Mesothelial cell of epicardium (in vitro differentiated cells): ENCODE data around the gene PDGFRB. TPM values are rescaled to one million over a fixed set of nuclear protein-coding genes. Genes with fewer than 3 reads are reported as not detected.

ENCODE experiments used
- DNase-seq, 2 experiments: peaks; one replicate each; pipeline ENCODE4 v3.0.0; 2021; ENCODE audit warnings: low spot score in 2 of 2; ENCODE audit not compliant: unreplicated experiment in 2 of 2
- H3K27ac Mint-ChIP-seq: 2 replicates; pipeline ENCODE4 v1.8.0; 2021; ENCODE audit warnings: mixed read lengths
- H3K27me3 Mint-ChIP-seq: 2 replicates; pipeline ENCODE4 v1.8.0; 2021; ENCODE audit warnings: low read depth, mixed read lengths
- H3K36me3 Mint-ChIP-seq: 2 replicates; pipeline ENCODE4 v1.8.0; 2021; ENCODE audit warnings: mixed read lengths
- H3K4me1 Mint-ChIP-seq: 2 replicates; pipeline ENCODE4 v1.8.0; 2021; ENCODE audit warnings: mixed read lengths
- H3K4me3 Mint-ChIP-seq: 2 replicates; pipeline ENCODE4 v1.8.0; 2021; ENCODE audit warnings: mild to moderate bottlenecking, moderate library complexity, mixed read lengths
- H3K9me3 Mint-ChIP-seq: 2 replicates; pipeline ENCODE4 v1.8.0; 2021; ENCODE audit warnings: mixed read lengths
- CTCF ChIP-seq: fragments of 200-600 bp; sonication (generic); IDR thresholded peaks from one replicate; pipeline ENCODE4 v1.5.0; 2021; ENCODE audit warnings: antibody characterized with exemption; ENCODE audit not compliant: unreplicated experiment
- total RNA-seq: library from RNA; stranded (reverse); gene quantifications from 3 replicates; pipeline ENCODE4 v1.2.1, GENCODE V29; 2021

The PDGFRB gene
- total RNA-seq, 1 donor from 2014 or later, result 100 TPM

GRCh38 chr5:150108711-150109514 is 46.7 kb downstream of the PDGFRB start:
- no peaks in the 10 kb centered on the region for H3K36me3 Mint-ChIP-seq
- no peak overlapping the region for H3K4me3 Mint-ChIP-seq
- no peaks in the 10 kb centered on the region for H3K27me3 Mint-ChIP-seq
- H3K4me1 Mint-ChIP-seq, result peaks cover 43% of the 10 kb centered on the region
- no peak for DNase-seq
- peak overlapping the region; percentile 2 for H3K27ac Mint-ChIP-seq
- no peak for TF ChIP-seq CTCF
- H3K9me3 Mint-ChIP-seq, result no peaks in the 10 kb centered on the region

- H3K9me3 Mint-ChIP-seq, result no peaks in the 10 kb centered on the region
- H3K4me1 Mint-ChIP-seq, result peaks cover 37% of the 10 kb centered on the region
- H3K27ac Mint-ChIP-seq, result peak overlapping the region; percentile 94
- no peak for DNase-seq
- no peak overlapping the region for H3K4me3 Mint-ChIP-seq
- TF ChIP-seq CTCF, result no peak
- H3K27me3 Mint-ChIP-seq, result no peaks in the 10 kb centered on the region
- H3K36me3 Mint-ChIP-seq, result no peaks in the 10 kb centered on the region
Observed at GRCh38 chr5:150107909-150108447, 47.7 kb downstream of the PDGFRB start.

- Mint-ChIP-seq H3K9me3 (no peaks in the 10 kb centered on the region), H3K27ac (peak overlapping the region; percentile 24), H3K27me3 (no peaks in the 10 kb centered on the region), H3K4me1 (peaks cover 29% of the 10 kb centered on the region), H3K4me3 (no peak overlapping the region), H3K36me3 (no peaks in the 10 kb centered on the region)
- no peak for TF ChIP-seq CTCF
- DNase-seq, result no peak
Observed at GRCh38 chr5:150106674-150107426, 48.8 kb downstream of the PDGFRB start.

DNA sequence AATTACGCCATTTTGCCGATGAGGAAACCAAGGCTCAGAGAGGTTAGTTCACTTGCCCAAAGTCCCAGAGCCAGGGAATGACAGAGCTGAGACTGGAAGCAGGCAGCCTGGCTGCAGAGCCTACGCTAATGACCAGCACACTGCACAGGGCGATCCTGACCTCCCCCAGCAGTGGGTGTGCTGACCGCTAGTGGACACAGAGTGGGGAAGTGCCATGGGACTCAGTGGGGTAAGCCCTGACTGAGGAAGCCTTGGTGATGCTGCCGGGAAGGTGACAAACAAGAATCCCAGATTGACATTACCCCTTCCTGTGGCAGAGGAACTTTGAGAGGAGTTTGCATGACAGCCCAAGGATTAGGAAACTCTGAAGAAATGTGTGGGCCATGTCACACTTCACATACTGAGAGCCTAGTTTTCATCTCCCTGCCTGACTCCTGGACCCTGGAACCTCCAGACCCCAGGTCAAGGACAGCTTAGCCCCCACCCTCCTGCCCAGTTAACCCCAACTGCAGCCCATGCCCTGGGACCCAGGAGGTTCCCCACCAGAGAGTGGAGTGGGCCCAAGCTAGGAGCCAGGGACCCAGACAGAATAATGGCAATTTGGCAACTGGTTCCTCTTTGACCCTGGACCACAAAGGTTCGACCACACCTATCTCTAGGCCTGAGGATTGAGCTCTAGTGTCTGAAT is 49.6 kb downstream of the PDGFRB start:
- Mint-ChIP-seq H3K9me3 (no peaks in the 10 kb centered on the region), H3K4me3 (no peak overlapping the region), H3K27me3 (no peaks in the 10 kb centered on the region), H3K4me1 (peaks cover 24% of the 10 kb centered on the region), H3K36me3 (no peaks in the 10 kb centered on the region), H3K27ac (peak overlapping the region; percentile 24)
- no peak for DNase-seq
- no peak for TF ChIP-seq CTCF

GRCh38 chr5:150104550-150104870 is 51.1 kb downstream of the PDGFRB start:
- no peak overlapping the region for H3K4me3 Mint-ChIP-seq
- no peak for TF ChIP-seq CTCF
- no peaks in the 10 kb centered on the region for H3K27me3 Mint-ChIP-seq
- no peak for DNase-seq
- H3K9me3 Mint-ChIP-seq, result peaks cover 5% of the 10 kb centered on the region
- no peak overlapping the region for H3K27ac Mint-ChIP-seq
- H3K4me1 Mint-ChIP-seq, result peaks cover 22% of the 10 kb centered on the region
- no peaks in the 10 kb centered on the region for H3K36me3 Mint-ChIP-seq
